OCI-LY7 (cell line): ENCODE results near the gene RIN1. TPM values are rescaled to one million over a fixed set of nuclear protein-coding genes. Genes with fewer than 3 reads are reported as not detected.

ENCODE experiments used
- BruUV-seq: library from RNA; stranded (reverse); fragments of 400-500 nt; replicated peaks from 2 replicates; lab custom pipeline; 2021; lab: Mats Ljungman, UMichigan
- CTCF ChIA-PET: fragments of 300-600 bp; sonication (Branson Sonifier 250); formaldehyde crosslinking; loops from one replicate; lab custom pipeline; 2022; ENCODE audit warnings: antibody characterized with exemption; ENCODE audit not compliant: unreplicated experiment; lab: Charles Lee
- POLR2A ChIA-PET: fragments of 300-600 bp; sonication (Branson Sonifier 250); formaldehyde crosslinking; loops from one replicate; lab custom pipeline; 2022; ENCODE audit warnings: antibody characterized with exemption; lab: Charles Lee
- DNase-seq: peaks from one replicate; pipeline ENCODE4 v3.0.0-alpha.2; 2015; ENCODE audit warnings: low spot score
- H2AFZ ChIP-seq: fragments of 200-600 bp; sonication (generic), shearing (Covaris generic); 2 replicates; pipeline ENCODE4 v1.6.1; 2014; ENCODE audit warnings: mild to moderate bottlenecking, antibody characterized with exemption, low read length, moderate library complexity
- H3K27ac ChIP-seq: fragments of 200-600 bp; sonication (generic); 2 replicates; pipeline ENCODE4 v1.5.1; 2014; ENCODE audit warnings: mixed run types, low read depth, mild to moderate bottlenecking, moderate library complexity, low read length, inconsistent platforms; ENCODE audit not compliant: poor library complexity, severe bottlenecking
- H3K36me3 ChIP-seq: fragments of 200-600 bp; sonication (generic); 2 replicates; pipeline ENCODE4 v1.6.1; 2014; ENCODE audit warnings: mild to moderate bottlenecking, antibody characterized with exemption, low read length, moderate library complexity, mixed read lengths; ENCODE audit not compliant: insufficient read depth
- H3K4me1 ChIP-seq: fragments of 200-600 bp; sonication (generic); 2 replicates; pipeline ENCODE4 v1.5.1; 2014; ENCODE audit warnings: mild to moderate bottlenecking, low read length; ENCODE audit not compliant: insufficient read depth, poor library complexity, severe bottlenecking
- H3K4me2 ChIP-seq: fragments of 200-600 bp; sonication (generic); 2 replicates; pipeline ENCODE4 v1.6.1; 2014; ENCODE audit warnings: mild to moderate bottlenecking, low read length
- H3K4me3 ChIP-seq: fragments of 200-600 bp; sonication (generic); 2 replicates; pipeline ENCODE4 v1.5.1; 2014; ENCODE audit warnings: mild to moderate bottlenecking, low read depth, low read length; ENCODE audit not compliant: poor library complexity, severe bottlenecking
- H3K79me2 ChIP-seq: fragments of 200-600 bp; sonication (generic); 2 replicates; pipeline ENCODE4 v1.6.1; 2016; ENCODE audit warnings: low read depth, mild to moderate bottlenecking, low read length, moderate library complexity, mixed read lengths; ENCODE audit not compliant: insufficient read depth
- H3K9me2 ChIP-seq: fragments of 200-600 bp; sonication (generic); 2 replicates; pipeline ENCODE4 v1.6.1; 2016; ENCODE audit warnings: mild to moderate bottlenecking, low read length, mixed read lengths; ENCODE audit not compliant: insufficient read depth
- H3K9me3 ChIP-seq: fragments of 200-600 bp; sonication (generic); 2 replicates; pipeline ENCODE4 v1.6.1; 2014; ENCODE audit warnings: mild to moderate bottlenecking, mixed run types, low read length, mixed read lengths
- H4K20me1 ChIP-seq: fragments of 200-600 bp; sonication (generic); 2 replicates; pipeline ENCODE4 v1.6.1; 2014; ENCODE audit warnings: mild to moderate bottlenecking, antibody characterized with exemption, low read length, moderate library complexity, mixed read lengths; ENCODE audit not compliant: insufficient read depth
- CTCF ChIP-seq: fragments of 200-600 bp; sonication (generic); conservative IDR thresholded peaks from 2 replicates; pipeline ENCODE4 v1.5.1; 2014; ENCODE audit warnings: mild to moderate bottlenecking, antibody characterized with exemption, low read length, moderate library complexity, mixed read lengths
- EZH2phosphoT487 ChIP-seq: fragments of 200-600 bp; sonication (generic); IDR thresholded peaks from 2 replicates; pipeline ENCODE4 v1.6.1; 2018; ENCODE audit warnings: low read depth, borderline replicate concordance, mild to moderate bottlenecking, mixed run types, antibody characterized with exemption, low read length, moderate library complexity, mixed read lengths
- intact Hi-C: fragments of 100-400 bp; cut with micrococcal nuclease; formaldehyde crosslinking; loops from one replicate; pipeline ENCODE4 v1.10.0; 2022; ENCODE audit not compliant: unreplicated experiment
- total RNA-seq, 2 experiments: library from RNA; depleted of rRNA in 1 of 2; stranded (reverse); fragments of >200 nt in 1 of 2; shearing (Covaris generic) in 1 of 2; gene quantifications; 2 replicates each; pipeline ENCODE4 v1.2.3, GENCODE V29; 2014 to 2022

Gene RIN1
- total RNA-seq, 2 experiments from 2014 or later = 1.6 to 2.9 TPM

DNA sequence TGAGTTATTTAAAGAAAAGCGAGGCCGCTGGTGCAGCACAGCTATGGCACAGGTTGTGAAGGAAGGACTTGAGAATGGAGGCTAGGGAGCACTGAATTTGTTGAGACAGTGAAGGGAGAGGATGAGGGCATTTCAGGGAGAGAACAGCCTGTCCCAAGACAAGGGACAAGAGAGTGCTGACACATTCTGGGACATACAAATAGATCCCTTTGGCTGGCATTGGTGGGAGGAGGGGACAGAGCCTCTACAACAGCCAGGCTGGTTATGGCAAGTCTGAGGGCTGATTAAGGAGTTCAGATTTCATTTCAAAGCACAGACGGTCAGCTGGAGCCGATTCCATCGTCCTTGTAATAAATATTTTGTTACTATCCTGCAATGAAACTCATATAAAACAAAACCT, 37.0 kb upstream of the RIN1 start:
- peaks cover 22% of the 10 kb centered on the region for H3K4me1 ChIP-seq
- peak overlapping the region; percentile 68; the same call in 1 of the 2 replicates for H3K4me2 ChIP-seq
- H3K27ac ChIP-seq = peak overlapping the region; percentile 86
- no peak for TF ChIP-seq CTCF
- TF ChIP-seq EZH2phosphoT487 = no peak
- DNase-seq = no peak
- peaks cover 17% of the 10 kb centered on the region for H3K79me2 ChIP-seq
- no peaks in the 10 kb centered on the region for H3K9me3 ChIP-seq
- ChIA-PET POLR2A (interaction anchor here (0.6 to 1.3 kb wide), 2 partner anchors 11 to 224 kb away, joined by 3 to 4 read pairs; no protein-coding TSS in a partner anchor), CTCF (no interaction called here)
- H3K9me2 ChIP-seq = no peaks in the 10 kb centered on the region
- peaks cover 21% of the 10 kb centered on the region for H3K36me3 ChIP-seq
- BruUV-seq = no TSS peak
- intact Hi-C loops = loop anchor here (2.0 kb wide), 1 partner anchor 14 kb away; no protein-coding TSS in a partner anchor
- H2AFZ ChIP-seq = peak overlapping the region; percentile 23; the same call in 1 of the 2 replicates
- no peaks in the 10 kb centered on the region for H4K20me1 ChIP-seq
- H3K4me3 ChIP-seq = no peak overlapping the region

- H3K9me3 ChIP-seq = no peaks in the 10 kb centered on the region
- H3K4me3 ChIP-seq = peak within 1 kb of the TSS; percentile 82
- no TSS peak for BruUV-seq
- TF ChIP-seq CTCF (no peak; the same call in 1 of the 2 replicates), EZH2phosphoT487 (no peak)
- no peaks in the 10 kb centered on the region for H4K20me1 ChIP-seq
- H3K4me2 ChIP-seq = peak within 1 kb of the TSS; percentile 68
- peak; percentile 95 for DNase-seq
- ChIA-PET CTCF (interaction anchor here (0.5 to 2.4 kb wide), 4 partner anchors 8 to 59 kb away, joined by 3 to 7 read pairs (median 3); no protein-coding TSS in a partner anchor), POLR2A (interaction anchor here (0.6 to 2.8 kb wide), 7 partner anchors 14 to 146 kb away, joined by 3 to 8 read pairs (median 3); partner anchors contain the start of gene BRMS1)
- H3K79me2 ChIP-seq = peaks cover 17% of the 10 kb centered on the region
- intact Hi-C loops = loop anchor here (1.0 to 2.0 kb wide), 3 partner anchors 15 to 60 kb away; partner anchors contain the start of gene BRMS1
- H3K9me2 ChIP-seq = no peaks in the 10 kb centered on the region
- H3K36me3 ChIP-seq = peaks cover 36% of the 10 kb centered on the region
- peak within 1 kb of the TSS; percentile 88; the same call in 1 of the 2 replicates for H2AFZ ChIP-seq
- H3K4me1 ChIP-seq = peaks cover 22% of the 10 kb centered on the region
- peak within 1 kb of the TSS; percentile 86 for H3K27ac ChIP-seq
These were observed 35.6 kb upstream of the RIN1 start, which contains the start of gene SLC29A2 for GRCh38 chr11:66371627-66372415. Gene SLC29A2, minus strand, starts transcription at chr11:66371760. Its CDS starts 169 bp downstream, at chr11:66371591.
